K562 (cell line): ENCODE results near the gene GAS1.

ENCODE experiments used
- ELF1 ChIP-seq: fragments of 200-800 bp; sonication (Bioruptor generic); IDR thresholded peaks from 2 replicates; pipeline ENCODE4 v1.6.1; 2016; ENCODE audit warnings: missing genetic modification characterization, missing compliant biosample characterization
- EZH2 ChIP-seq: IDR thresholded peaks from 2 replicates; pipeline ENCODE4 v1.6.1; 2012; ENCODE audit warnings: low read depth, mild to moderate bottlenecking, inconsistent platforms, low read length, borderline replicate concordance
- KLF1 ChIP-seq: fragments of 450-650 bp; IDR thresholded peaks from 2 replicates; pipeline ENCODE4 v1.6.1; 2016; ENCODE audit warnings: missing genetic modification characterization, missing compliant biosample characterization
- PCBP1 ChIP-seq: fragments of 200-400 bp; formaldehyde crosslinking; IDR thresholded peaks from 2 replicates; pipeline ENCODE4 v1.6.1; 2018; ENCODE audit warnings: mild to moderate bottlenecking, low read depth, low read length; ENCODE audit not compliant: poor library complexity, severe bottlenecking
- ZNF589 ChIP-seq: fragments of 200-800 bp; sonication (Bioruptor generic); IDR thresholded peaks from 2 replicates; pipeline ENCODE4 v1.6.1; 2016; ENCODE audit warnings: low read depth, missing genetic modification characterization, missing compliant biosample characterization

DNA sequence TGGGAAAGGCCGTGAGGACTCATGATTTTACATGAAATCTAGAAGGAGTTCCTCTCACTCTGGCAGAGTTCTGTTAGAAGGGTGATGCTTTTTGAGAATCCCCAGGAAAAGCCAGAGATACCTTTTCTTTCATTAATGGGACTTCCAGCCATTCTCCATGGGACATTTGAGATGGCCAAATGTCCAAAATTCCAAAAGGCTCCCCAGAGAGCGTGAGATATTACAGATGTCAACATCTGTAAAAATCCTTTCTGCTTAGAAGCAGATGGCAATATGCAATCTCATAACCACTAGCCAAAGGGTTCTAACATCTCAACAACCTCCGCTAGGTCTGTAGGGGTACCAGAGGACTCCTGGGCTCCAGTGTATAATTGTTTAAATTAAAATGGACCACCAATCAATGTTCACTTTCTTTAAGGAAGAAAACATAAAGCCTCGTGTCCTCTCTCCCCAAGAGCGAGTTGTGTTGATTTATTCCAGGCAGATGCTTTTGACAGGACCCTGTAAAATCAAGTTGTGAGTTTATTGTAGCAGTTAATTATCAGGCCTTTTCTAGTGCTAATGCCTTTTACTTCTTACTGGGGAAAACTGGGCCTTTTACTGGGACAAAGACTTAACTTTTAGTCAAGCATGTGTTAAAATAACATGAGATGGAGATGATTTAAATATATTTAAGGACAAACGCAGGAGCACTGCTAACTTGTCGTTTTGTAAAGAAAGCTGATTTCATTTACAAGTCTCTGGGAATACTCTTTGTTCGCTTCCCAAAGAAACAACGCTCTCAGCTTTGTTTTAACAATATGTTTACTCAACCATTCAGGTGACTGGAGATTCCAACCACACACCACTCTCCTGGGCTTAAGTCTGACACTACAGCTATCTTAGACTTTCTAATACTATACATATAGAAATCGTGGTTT lies 4.8 kb downstream of the GAS1 start:
- TF ChIP-seq ELF1 (tag) (no peak), EZH2 (no peak), ZNF589 (no peak), PCBP1 (no peak), KLF1 (tag) (no peak)
